K562 (cell line): Measurements from ENCODE around the gene CCDC148. TPM values are rescaled to one million over a fixed set of nuclear protein-coding genes. Genes with fewer than 3 reads are reported as not detected.

Source experiments
- ATAC-seq: fragments of 200-7000 bp; cut with Tn5 transposase; 3 replicates; pipeline ENCODE4 v1.9.1; 2020; ENCODE audit warnings: moderate library complexity
- BruUV-seq: library from RNA; stranded (reverse); fragments of 400-500 nt; replicated peaks from 2 replicates; lab custom pipeline; 2021; lab: Mats Ljungman, UMichigan
- CTCF ChIA-PET: fragments of 300-600 bp; formaldehyde crosslinking; extraction: SDS; loops from one replicate; lab custom pipeline; 2021; ENCODE audit warnings: low intra/inter-chr PET ratio; lab: Yijun Ruan, JAX
- POLR2A ChIA-PET: fragments of 300-600, 350-650 bp; sonication (Branson Sonifier 250); formaldehyde crosslinking; extraction: SDS; loops from one replicate; lab custom pipeline; 2021; ENCODE audit warnings: antibody characterized with exemption, inconsistent platforms; lab: Yijun Ruan, JAX
- DNase-seq, 4 experiments: peaks; one replicate each; pipeline versions ENCODE4 v3.0.0 to v3.0.0-alpha.2; 2011 to 2018; ENCODE audit warnings: low spot score in 3 of 4, mixed read lengths in 3 of 4; ENCODE audit errors: extremely low read depth in 1 of 4
- FAIRE-seq: peaks from 2 replicates; lab custom pipeline; 2011; peaks lifted over from hg19 to GRCh38; lab: Jason Lieb, UNC
- H2AFZ ChIP-seq: 2 replicates; pipeline ENCODE4 v1.6.0; 2011; ENCODE audit warnings: low read depth, low read length, control low read depth, inconsistent platforms
- H3K27ac ChIP-seq: fragments of 200-600 bp; 3 replicates; pipeline ENCODE4 v1.8.0; 2011; ENCODE audit warnings: low read depth, mild to moderate bottlenecking, control low read depth, inconsistent platforms, low read length, moderate library complexity, mixed read lengths; ENCODE audit errors: extremely low read depth
- H3K27me3 ChIP-seq, 2 experiments: fragments of 300-600 bp in 1 of 2; 2 replicates in 1 of 2; 3 replicates in 1 of 2; pipeline versions ENCODE4 v1.6.0 to v1.8.0; 2011; ENCODE audit warnings: inconsistent platforms in 2 of 2, low read length in 2 of 2, mild to moderate bottlenecking in 1 of 2, mixed read lengths in 1 of 2, moderate library complexity in 1 of 2; ENCODE audit not compliant: control insufficient read depth in 2 of 2, insufficient read depth in 2 of 2
- H3K36me3 ChIP-seq: fragments of 300-600 bp; 3 replicates; pipeline ENCODE4 v1.8.0; 2011; ENCODE audit warnings: mild to moderate bottlenecking, low read length, inconsistent platforms; ENCODE audit not compliant: control insufficient read depth, insufficient read depth
- H3K4me1 ChIP-seq, 2 experiments: fragments of 200-600 bp in 1 of 2; replicated peaks in 1 of 2; 2 replicates in 1 of 2; 3 replicates in 1 of 2; pipeline versions ENCODE4 v1.5.1 to v1.8.0; 2011; ENCODE audit warnings: inconsistent platforms in 2 of 2, low read length in 2 of 2, mild to moderate bottlenecking in 1 of 2, mixed read lengths in 1 of 2, moderate library complexity in 1 of 2; ENCODE audit not compliant: control insufficient read depth in 2 of 2, insufficient read depth in 2 of 2
- H3K4me2 ChIP-seq: 2 replicates; pipeline ENCODE4 v1.6.1; 2011; ENCODE audit warnings: low read length, control low read depth, inconsistent platforms, mixed read lengths; ENCODE audit not compliant: insufficient read depth
- H3K4me3 ChIP-seq: fragments of 200-600 bp; sonication (generic), shearing (Covaris generic); 2 replicates; pipeline ENCODE4 v1.5.1; 2016; ENCODE audit warnings: control low read depth, inconsistent platforms
- H3K79me2 ChIP-seq: fragments of 200-600 bp; 3 replicates; pipeline ENCODE4 v1.8.0; 2011; ENCODE audit warnings: low read length, inconsistent platforms; ENCODE audit not compliant: control insufficient read depth, insufficient read depth
- H3K9ac ChIP-seq, 2 experiments: 2 replicates each; pipeline versions ENCODE4 v1.6.0 to v1.6.1; 2011; ENCODE audit warnings: low read depth in 2 of 2, low read length in 2 of 2, control low read depth in 1 of 2, inconsistent platforms in 1 of 2, mild to moderate bottlenecking in 1 of 2, mixed read lengths in 1 of 2; ENCODE audit not compliant: insufficient read depth in 1 of 2
- H3K9me1 ChIP-seq: one replicate; pipeline ENCODE4 v1.6.0; 2011; ENCODE audit warnings: inconsistent platforms, mild to moderate bottlenecking, low read length, moderate library complexity; ENCODE audit not compliant: control insufficient read depth, insufficient read depth
- H3K9me3 ChIP-seq: replicated peaks from 2 replicates; pipeline ENCODE4 v1.5.1; 2011; ENCODE audit warnings: low read depth, low read length, inconsistent platforms; ENCODE audit not compliant: control insufficient read depth, insufficient read depth
- H4K20me1 ChIP-seq: replicated peaks from 2 replicates; pipeline ENCODE4 v1.6.1; 2011; ENCODE audit warnings: low read length, inconsistent platforms, mixed read lengths; ENCODE audit not compliant: control insufficient read depth, insufficient read depth
- CEBPG ChIP-seq, 3 experiments: fragments of 200-800 bp in 1 of 3; sonication (Bioruptor generic) in 1 of 3; sonication (generic) in 1 of 3; formaldehyde crosslinking in 1 of 3; IDR thresholded peaks in 2 of 3; conservative IDR thresholded peaks in 1 of 3; 2 replicates each; pipeline versions ENCODE4 v1.6.1 to v1.8.0; 2016 to 2022; ENCODE audit warnings: missing compliant biosample characterization in 2 of 3, missing genetic modification characterization in 2 of 3, mild to moderate bottlenecking in 1 of 3, missing genetic modification reagents in 1 of 3
- HOXB6 ChIP-seq: fragments of 250-450 bp; sonication (Bioruptor Pico); IDR thresholded peaks from 2 replicates; pipeline ENCODE4 v1.5.1; 2022; ENCODE audit warnings: mild to moderate bottlenecking, borderline replicate concordance
- JUN ChIP-seq, 2 experiments: sonication (generic) in 1 of 2; formaldehyde crosslinking in 1 of 2; IDR thresholded peaks; 2 replicates each; pipeline versions ENCODE4 v1.6.1 to v1.8.0; 2012 to 2022; ENCODE audit warnings: borderline replicate concordance in 2 of 2, mild to moderate bottlenecking in 2 of 2, improper control_type of control experiment in 1 of 2, low read depth in 1 of 2, low read length in 1 of 2, missing genetic modification reagents in 1 of 2
- PML ChIP-seq: IDR thresholded peaks from 2 replicates; pipeline ENCODE4 v1.6.1; 2012; ENCODE audit warnings: low read length, inconsistent platforms
- TAF9B ChIP-seq: fragments of 450-650 bp; IDR thresholded peaks from 2 replicates; pipeline ENCODE4 v1.6.1; 2018; ENCODE audit warnings: mild to moderate bottlenecking; ENCODE audit not compliant: partially characterized antibody
- ZFP36 ChIP-seq: fragments of 150-350 bp; IDR thresholded peaks from 2 replicates; pipeline ENCODE4 v1.6.1; 2018; ENCODE audit warnings: low read length, low read depth; ENCODE audit not compliant: partially characterized antibody
- ZNF586 ChIP-seq: fragments of 450-650 bp; formaldehyde crosslinking; conservative IDR thresholded peaks from 2 replicates; pipeline ENCODE4 v1.4.0; 2020; ENCODE audit warnings: mild to moderate bottlenecking, moderate library complexity
- WGBS: fragments of 100-300 bp; shearing (Covaris generic); methylation state at CpG from one replicate; pipeline ENCODE4 v1.1.6; 2016; ENCODE audit warnings: low coverage, mixed read lengths; ENCODE audit not compliant: insufficient coverage; ENCODE audit errors: missing lambda C conversion rate; 5-methylcytosine and 5-hydroxymethylcytosine counted together
- in situ Hi-C: fragments of 300-500 bp; cut with MboI; formaldehyde crosslinking; loops from 4 replicates; pipeline ENCODE4 v1.15.0; 2018; ENCODE audit warnings: inconsistent platforms, mixed read lengths
- intact Hi-C: fragments of 100-400 bp; cut with micrococcal nuclease; formaldehyde crosslinking; loops from 2 replicates; pipeline ENCODE4 v1.14.2; 2022
- polyA plus RNA-seq, 8 experiments: library from polyadenylated mRNA; depleted of rRNA in 4 of 8; stranded (reverse) in 5 of 8; unstranded in 3 of 8; fragments of >200 nt; fragmentation: Nextera tagmentation in 2 of 8; fragmentation: Illumina TruSeq in 1 of 8; extraction: Ambion mirVana in 2 of 8; extraction: Trizol in 1 of 8; gene quantifications; 2 replicates each; pipeline versions ENCODE4 v1.2.1 to v1.2.3, GENCODE V29; 2011 to 2014; ENCODE audit warnings: inconsistent platforms in 1 of 8, missing spikeins in 1 of 8
- total RNA-seq, 7 experiments: library from RNA; depleted of rRNA in 6 of 7; stranded (reverse); fragments of >200 nt in 6 of 7; fragmentation: Illumina TruSeq in 2 of 7; extraction: Trizol in 2 of 7; gene quantifications; 2 replicates each; pipeline versions ENCODE4 v1.2.1 to v1.2.3, GENCODE V29; 2011 to 2021; ENCODE audit warnings: low replicate concordance in 1 of 7
- TF ChIP-seq, protein P1 (sequence below): fragments of 450-650 bp; formaldehyde crosslinking; IDR thresholded peaks from 2 replicates; pipeline ENCODE4 v1.4.0; 2022; ENCODE audit warnings: missing genetic modification characterization

The CCDC148 gene
- total and polyA plus RNA-seq, 9 of the 15 experiments (the other 6 are each of a cell fraction or from before 2014, with no cell fraction given) = 0.10 to 1.4 (median 0.65) TPM

DNA sequence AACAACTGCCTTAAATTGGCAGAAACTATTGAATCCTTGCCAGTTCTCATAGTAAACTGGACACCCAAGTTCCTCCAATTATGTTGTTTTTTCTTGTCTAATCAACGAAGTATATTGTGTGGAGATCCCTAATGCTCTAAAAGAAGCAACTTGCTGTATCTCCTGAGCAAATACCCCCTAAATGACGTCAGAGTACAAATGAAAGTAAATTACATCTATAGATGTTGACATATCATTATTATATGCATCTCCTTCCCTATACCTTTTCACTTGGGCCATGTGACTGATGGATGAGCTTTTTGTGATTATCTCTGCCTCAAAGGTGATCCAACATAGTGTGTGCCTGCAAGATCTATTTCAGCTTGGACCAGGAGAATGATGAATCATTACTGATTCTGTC lies 159.4 kb downstream of the CCDC148 start:
- Histone ChIP-seq H3K9me1 (no peaks in the 10 kb centered on the region), H3K9me3 (no peaks in the 10 kb centered on the region), H3K27me3 (no peaks in the 10 kb centered on the region), H3K79me2 (no peaks in the 10 kb centered on the region), H3K4me2 (no peak overlapping the region), H3K27ac (no peak overlapping the region), H3K4me3 (no peak overlapping the region), H3K36me3 (no peaks in the 10 kb centered on the region), H3K4me1 (no peaks in the 10 kb centered on the region), H4K20me1 (no peaks in the 10 kb centered on the region), H3K9ac (no peak overlapping the region), H2AFZ (no peak overlapping the region)
- POLR2A ChIA-PET = no interaction called here
- BruUV-seq = no TSS peak
- 15% methylated on average over 2 of the region's 2 CpGs for WGBS
- TF ChIP-seq ZFP36 (no peak), ZNF586 (CRISPR knock-in tag) (no peak), TAF9B (no peak)
- TF ChIP-seq, all 486 proteins: peak for 0
- in situ Hi-C loops (no loop called here), intact Hi-C loops (no loop called here)
- CTCF ChIA-PET = no interaction called here
- no peak for DNase-seq
- no peak for ATAC-seq
- no peak for FAIRE-seq

DNA sequence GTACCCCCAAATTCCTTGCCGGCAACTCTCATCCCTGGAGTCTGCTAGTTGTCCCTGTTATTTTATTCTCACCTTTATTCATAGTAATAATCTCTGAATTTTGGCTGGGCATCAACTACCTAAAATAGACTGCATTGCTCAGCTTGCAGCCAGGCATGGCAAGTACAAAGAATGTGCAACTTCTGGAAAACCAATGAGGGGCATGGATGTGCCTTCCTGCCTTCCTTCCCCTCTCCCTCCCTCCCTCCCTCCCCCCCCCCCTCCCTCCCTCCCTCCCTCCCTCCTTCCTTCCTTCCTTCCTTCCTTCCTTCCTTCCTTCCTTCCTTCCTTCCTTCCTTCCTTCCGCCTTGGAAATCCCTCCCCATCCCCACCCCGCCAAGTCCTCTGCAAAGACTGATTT lies 162.8 kb downstream of the CCDC148 start:
- ATAC-seq (no peak), DNase-seq (no peak), FAIRE-seq (no peak)
- Histone ChIP-seq H3K9ac (no peak overlapping the region), H3K4me1 (no peaks in the 10 kb centered on the region), H3K36me3 (no peaks in the 10 kb centered on the region), H3K9me3 (no peaks in the 10 kb centered on the region), H3K4me2 (no peak overlapping the region), H3K27ac (no peak overlapping the region), H4K20me1 (no peaks in the 10 kb centered on the region), H2AFZ (no peak overlapping the region), H3K4me3 (no peak overlapping the region), H3K79me2 (no peaks in the 10 kb centered on the region), H3K9me1 (no peaks in the 10 kb centered on the region), H3K27me3 (no peaks in the 10 kb centered on the region)
- WGBS = 36% methylated on average over 2 of the region's 3 CpGs
- BruUV-seq = no TSS peak
- intact Hi-C loops = no loop called here
- TF ChIP-seq JUN (IDR thresholded peaks at IDR 0.05; ENCODE audit: borderline replicate concordance, low read depth, low read length) = no peak
- no peak for TF ChIP-seq JUN (CRISPR knock-in tag; IDR thresholded peaks at IDR 0.05; ENCODE audit: borderline replicate concordance)
- TF ChIP-seq, protein P1, sequence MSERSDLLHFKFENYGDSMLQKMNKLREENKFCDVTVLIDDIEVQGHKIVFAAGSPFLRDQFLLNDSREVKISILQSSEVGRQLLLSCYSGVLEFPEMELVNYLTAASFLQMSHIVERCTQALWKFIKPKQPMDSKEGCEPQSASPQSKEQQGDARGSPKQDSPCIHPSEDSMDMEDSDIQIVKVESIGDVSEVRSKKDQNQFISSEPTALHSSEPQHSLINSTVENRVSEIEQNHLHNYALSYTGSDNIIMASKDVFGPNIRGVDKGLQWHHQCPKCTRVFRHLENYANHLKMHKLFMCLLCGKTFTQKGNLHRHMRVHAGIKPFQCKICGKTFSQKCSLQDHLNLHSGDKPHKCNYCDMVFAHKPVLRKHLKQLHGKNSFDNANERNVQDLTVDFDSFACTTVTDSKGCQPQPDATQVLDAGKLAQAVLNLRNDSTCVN (CRISPR knock-in tag) = no peak
- TF ChIP-seq HOXB6 (CRISPR knock-in tag) = no peak
- TF ChIP-seq CEBPG (CRISPR knock-in tag; IDR thresholded peaks at IDR 0.05) = no peak
- TF ChIP-seq CEBPG (tag; conservative IDR thresholded peaks at IDR 0.05 in 1 of 2, IDR thresholded peaks at IDR 0.05 in 1 of 2) = no peak
- no peak for TF ChIP-seq PML
- in situ Hi-C loops = no loop called here
- POLR2A ChIA-PET = no interaction called here
- CTCF ChIA-PET = no interaction called here
